ENCODE data around the gene NR3C2.
A peak's percentile ranks its signal among the peaks of the same experiment; 100 is the strongest.

NR3C2 gene

DNA sequence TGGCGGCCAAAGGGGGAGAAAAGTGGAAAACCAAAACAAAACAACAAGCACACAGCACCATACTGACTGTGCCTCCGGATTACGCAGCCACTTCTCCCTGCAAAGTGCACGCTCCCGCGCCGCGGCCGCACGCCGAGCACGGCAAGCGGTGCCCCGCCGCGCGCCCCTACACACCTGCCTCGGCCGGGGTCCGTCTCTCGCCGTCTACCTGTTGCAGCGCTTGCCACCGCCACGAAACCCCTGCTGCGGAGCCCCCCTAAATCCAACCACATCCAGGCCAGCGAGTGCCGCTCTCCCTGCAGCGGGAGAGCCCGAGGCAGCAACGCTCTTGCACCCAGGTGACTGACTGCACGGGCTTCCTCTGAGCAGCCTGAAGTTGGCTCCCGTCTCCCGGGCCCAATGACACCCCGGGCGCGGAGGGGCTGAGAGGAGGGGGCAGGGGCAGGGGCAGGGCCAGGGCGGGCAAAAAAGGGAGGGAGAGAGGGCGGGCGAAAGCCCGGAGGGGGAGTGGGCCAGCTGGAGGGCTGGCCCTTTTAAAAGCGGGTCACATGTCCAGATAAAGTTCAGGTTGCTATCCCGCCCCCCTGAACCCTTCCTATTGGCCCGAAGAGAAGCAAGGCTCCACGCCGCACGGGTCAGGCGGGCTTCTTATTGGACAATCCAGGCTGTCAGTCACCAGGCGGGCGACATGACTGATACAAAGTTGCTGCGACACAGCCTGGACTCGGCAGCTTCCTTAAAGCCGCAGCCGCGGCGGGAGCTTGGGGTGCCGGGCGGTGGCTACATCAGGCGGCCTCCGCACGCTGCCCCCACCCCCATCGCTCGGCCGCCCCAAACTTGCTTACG lies at the start of gene NR3C2:
NR3C2 (minus strand) TSS at position 429 of the 846 bp plus-strand sequence.
- Histone ChIP-seq H3K4me1 (ENCODE audit: insufficient read depth, low read length) (peaks cover 20% of the 10 kb centered on the region), H3K4me3 (ENCODE audit: low read depth in 1 of 2, low read length in 2 of 2) (peak within 1 kb of the TSS; percentile 98 to 99), H3K36me3 (ENCODE audit: insufficient read depth, low read length) (no peaks in the 10 kb centered on the region), H3K27me3 (ENCODE audit: control insufficient read depth in 1 of 2, insufficient read depth in 2 of 2, low read length in 2 of 2) (no peaks in the 10 kb centered on the region), H3K9me3 (ENCODE audit: low read length) (no peaks in the 10 kb centered on the region), H3K27ac (ENCODE audit: low read depth, low read length) (peak within 1 kb of the TSS; percentile 93), H3K9ac (ENCODE audit: low read length) (peak within 1 kb of the TSS; percentile 98)

GRCh38 chr4:148487181-148487580 lies 45.0 kb upstream of the NR3C2 start:
- Histone ChIP-seq H3K36me3 (ENCODE audit: insufficient read depth, low read length) (no peaks in the 10 kb centered on the region), H3K4me1 (ENCODE audit: insufficient read depth, low read length) (no peaks in the 10 kb centered on the region), H3K4me3 (ENCODE audit: low read depth in 1 of 2, low read length in 2 of 2) (no peak overlapping the region), H3K9me3 (ENCODE audit: low read length) (peaks cover 5% of the 10 kb centered on the region), H3K27ac (ENCODE audit: low read depth, low read length) (no peak overlapping the region), H3K27me3 (ENCODE audit: control insufficient read depth in 1 of 2, insufficient read depth in 2 of 2, low read length in 2 of 2) (no peaks in the 10 kb centered on the region), H3K9ac (ENCODE audit: low read length) (no peak overlapping the region)

- H3K9me3 ChIP-seq (ENCODE audit: low read length): peaks cover 5% of the 10 kb centered on the region
- no peak overlapping the region for H3K4me3 ChIP-seq (ENCODE audit: low read depth in 1 of 2, low read length in 2 of 2)
- no peak overlapping the region for H3K9ac ChIP-seq (ENCODE audit: low read length)
- H3K36me3 ChIP-seq (ENCODE audit: insufficient read depth, low read length): no peaks in the 10 kb centered on the region
- H3K27me3 ChIP-seq (ENCODE audit: control insufficient read depth in 1 of 2, insufficient read depth in 2 of 2, low read length in 2 of 2): no peaks in the 10 kb centered on the region
- H3K27ac ChIP-seq (ENCODE audit: low read depth, low read length): no peak overlapping the region
- H3K4me1 ChIP-seq (ENCODE audit: insufficient read depth, low read length): no peaks in the 10 kb centered on the region
These were observed 39.4 kb upstream of the NR3C2 start for GRCh38 chr4:148481636-148482035.

DNA sequence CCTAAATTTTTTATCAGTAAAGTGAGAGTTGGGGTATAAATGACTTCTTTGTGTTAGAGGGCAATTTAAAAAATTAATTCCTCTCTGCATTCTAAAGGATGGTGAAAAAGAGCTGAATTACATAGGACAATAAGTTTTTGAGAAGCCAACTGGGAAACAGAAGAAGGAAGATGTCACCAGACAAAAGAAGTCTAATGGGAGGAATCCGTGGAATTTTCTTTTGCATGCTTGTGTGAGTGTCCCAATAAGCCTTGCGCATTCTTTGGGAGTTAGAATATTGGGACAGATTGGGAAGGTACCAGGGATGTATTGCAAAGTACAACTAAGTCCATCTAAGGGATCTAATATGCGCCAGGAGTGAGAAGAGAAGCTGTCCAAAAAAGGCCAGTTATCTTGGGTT lies 35.1 kb upstream of the NR3C2 start:
- Histone ChIP-seq H3K4me1 (ENCODE audit: insufficient read depth, low read length) (no peaks in the 10 kb centered on the region), H3K27ac (ENCODE audit: low read depth, low read length) (no peak overlapping the region), H3K9ac (ENCODE audit: low read length) (no peak overlapping the region), H3K36me3 (ENCODE audit: insufficient read depth, low read length) (no peaks in the 10 kb centered on the region), H3K27me3 (ENCODE audit: control insufficient read depth in 1 of 2, insufficient read depth in 2 of 2, low read length in 2 of 2) (no peaks in the 10 kb centered on the region), H3K4me3 (ENCODE audit: low read depth in 1 of 2, low read length in 2 of 2) (no peak overlapping the region), H3K9me3 (ENCODE audit: low read length) (no peaks in the 10 kb centered on the region)

DNA sequence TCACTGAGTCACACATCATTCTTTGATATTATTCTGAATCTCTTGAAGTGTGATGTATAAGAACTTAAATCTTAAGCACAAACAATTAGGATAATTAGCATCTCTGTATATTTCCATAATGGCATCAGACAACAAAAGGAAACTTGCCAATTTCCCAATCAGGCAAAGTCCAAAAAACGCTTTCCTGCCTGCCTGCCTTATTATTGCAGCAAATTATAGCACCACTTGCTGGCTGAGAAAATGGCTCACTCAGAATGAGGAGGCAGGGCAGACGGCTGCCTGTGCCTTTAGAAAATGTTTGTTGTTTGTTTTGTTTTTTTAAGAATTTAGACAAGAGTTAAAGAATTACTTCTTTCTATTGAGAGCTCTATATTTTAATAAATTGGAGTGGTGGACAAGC lies 27.7 kb upstream of the NR3C2 start:
- Histone ChIP-seq H3K9ac (ENCODE audit: low read length) (no peak overlapping the region), H3K27me3 (ENCODE audit: control insufficient read depth in 1 of 2, insufficient read depth in 2 of 2, low read length in 2 of 2) (no peaks in the 10 kb centered on the region), H3K4me3 (ENCODE audit: low read depth in 1 of 2, low read length in 2 of 2) (no peak overlapping the region), H3K36me3 (ENCODE audit: insufficient read depth, low read length) (no peaks in the 10 kb centered on the region), H3K27ac (ENCODE audit: low read depth, low read length) (no peak overlapping the region), H3K9me3 (ENCODE audit: low read length) (no peaks in the 10 kb centered on the region), H3K4me1 (ENCODE audit: insufficient read depth, low read length) (no peaks in the 10 kb centered on the region)

- Histone ChIP-seq H3K36me3 (ENCODE audit: insufficient read depth, low read length) (no peaks in the 10 kb centered on the region), H3K27me3 (ENCODE audit: control insufficient read depth in 1 of 2, insufficient read depth in 2 of 2, low read length in 2 of 2) (no peaks in the 10 kb centered on the region), H3K4me1 (ENCODE audit: insufficient read depth, low read length) (no peaks in the 10 kb centered on the region), H3K4me3 (ENCODE audit: low read depth in 1 of 2, low read length in 2 of 2) (no peak overlapping the region), H3K9me3 (ENCODE audit: low read length) (no peaks in the 10 kb centered on the region), H3K27ac (ENCODE audit: low read depth, low read length) (no peak overlapping the region), H3K9ac (ENCODE audit: low read length) (no peak overlapping the region)
These were observed 12.6 kb upstream of the NR3C2 start for GRCh38 chr4:148454835-148455234.

DNA sequence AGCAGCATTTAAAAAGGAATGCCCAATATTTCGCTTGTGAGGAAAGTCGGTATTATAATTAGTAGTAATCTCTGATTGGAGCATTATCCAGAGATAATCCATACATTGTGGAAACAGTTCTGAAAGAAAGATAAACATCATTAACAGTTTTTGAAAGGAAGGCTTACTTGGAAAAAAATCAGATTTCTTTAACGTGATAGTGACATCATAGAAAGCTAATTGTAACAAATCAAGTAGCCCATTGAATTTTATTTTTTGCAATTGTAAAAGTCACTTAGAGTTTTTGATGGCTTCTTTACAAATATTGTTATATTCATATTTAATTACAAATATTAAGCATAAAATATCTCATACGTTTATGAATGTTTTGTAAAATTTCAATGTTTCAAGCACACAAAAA lies 11.6 kb upstream of the NR3C2 start:
- H3K36me3 ChIP-seq (ENCODE audit: insufficient read depth, low read length): no peaks in the 10 kb centered on the region
- no peak overlapping the region for H3K4me3 ChIP-seq (ENCODE audit: low read depth in 1 of 2, low read length in 2 of 2)
- no peak overlapping the region for H3K27ac ChIP-seq (ENCODE audit: low read depth, low read length)
- H3K9me3 ChIP-seq (ENCODE audit: low read length): no peaks in the 10 kb centered on the region
- H3K4me1 ChIP-seq (ENCODE audit: insufficient read depth, low read length): no peaks in the 10 kb centered on the region
- H3K9ac ChIP-seq (ENCODE audit: low read length): no peak overlapping the region
- H3K27me3 ChIP-seq (ENCODE audit: control insufficient read depth in 1 of 2, insufficient read depth in 2 of 2, low read length in 2 of 2): no peaks in the 10 kb centered on the region

DNA sequence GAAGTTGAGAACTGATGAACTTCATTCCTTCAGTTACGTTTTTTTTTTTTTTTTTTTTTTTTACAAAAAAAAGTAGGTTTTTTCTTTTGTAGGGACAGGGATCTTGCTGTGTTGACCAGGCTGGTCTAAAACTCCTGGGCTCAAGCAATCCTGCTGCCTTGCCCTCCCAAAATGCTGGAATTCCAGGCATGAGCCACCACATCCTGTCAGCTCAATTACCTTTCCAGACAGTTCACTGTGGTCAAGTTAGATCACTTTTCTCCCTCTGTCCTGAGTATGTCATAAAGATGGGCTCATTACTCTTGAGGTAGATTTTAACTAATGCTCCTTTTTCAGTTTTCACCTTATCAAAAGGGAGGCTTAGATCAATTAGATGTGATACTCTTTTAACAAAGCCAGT lies 10.8 kb upstream of the NR3C2 start:
- no peak overlapping the region for H3K4me3 ChIP-seq (ENCODE audit: low read depth in 1 of 2, low read length in 2 of 2)

GRCh38 chr4:148449921-148450320 lies 7.7 kb upstream of the NR3C2 start:
- H3K27me3 ChIP-seq (ENCODE audit: control insufficient read depth in 1 of 2, insufficient read depth in 2 of 2, low read length in 2 of 2): no peaks in the 10 kb centered on the region
- H3K4me1 ChIP-seq (ENCODE audit: insufficient read depth, low read length): no peaks in the 10 kb centered on the region
- H3K36me3 ChIP-seq (ENCODE audit: insufficient read depth, low read length): no peaks in the 10 kb centered on the region
- no peaks in the 10 kb centered on the region for H3K9me3 ChIP-seq (ENCODE audit: low read length)
- no peak overlapping the region for H3K4me3 ChIP-seq (ENCODE audit: low read depth in 1 of 2, low read length in 2 of 2)
- no peak overlapping the region for H3K27ac ChIP-seq (ENCODE audit: low read depth, low read length)
- no peak overlapping the region for H3K9ac ChIP-seq (ENCODE audit: low read length)

More for the DNA sequence above, 10.8 kb upstream of the NR3C2 start:
- H3K27me3 ChIP-seq (ENCODE audit: control insufficient read depth in 1 of 2, insufficient read depth in 2 of 2, low read length in 2 of 2): no peaks in the 10 kb centered on the region
- H3K9me3 ChIP-seq (ENCODE audit: low read length): no peaks in the 10 kb centered on the region
- no peak overlapping the region for H3K27ac ChIP-seq (ENCODE audit: low read depth, low read length)
- no peaks in the 10 kb centered on the region for H3K4me1 ChIP-seq (ENCODE audit: insufficient read depth, low read length)
- no peak overlapping the region for H3K9ac ChIP-seq (ENCODE audit: low read length)
- H3K36me3 ChIP-seq (ENCODE audit: insufficient read depth, low read length): no peaks in the 10 kb centered on the region

DNA sequence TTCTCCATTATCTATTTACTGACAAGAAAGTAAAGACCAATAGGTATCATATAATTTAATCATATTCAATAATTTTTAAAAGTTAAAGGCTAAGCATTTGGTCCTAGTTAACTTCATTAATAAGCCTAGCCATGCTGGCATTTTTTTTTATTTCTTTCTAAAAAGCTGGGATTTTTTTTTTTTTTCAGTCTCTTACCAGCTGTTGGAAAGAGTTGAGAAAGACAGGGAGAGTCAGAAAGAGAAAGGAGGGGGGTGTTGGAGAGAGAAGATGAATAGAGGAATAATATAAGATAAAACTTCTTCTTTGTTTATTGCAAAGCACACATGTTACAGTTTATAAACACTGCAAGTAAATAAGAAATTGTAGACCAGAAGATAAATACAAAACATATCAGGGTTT lies 5.9 kb upstream of the NR3C2 start:
- Histone ChIP-seq H3K27me3 (ENCODE audit: control insufficient read depth in 1 of 2, insufficient read depth in 2 of 2, low read length in 2 of 2) (no peaks in the 10 kb centered on the region), H3K4me1 (ENCODE audit: insufficient read depth, low read length) (no peaks in the 10 kb centered on the region), H3K9me3 (ENCODE audit: low read length) (no peaks in the 10 kb centered on the region), H3K27ac (ENCODE audit: low read depth, low read length) (no peak overlapping the region), H3K4me3 (ENCODE audit: low read depth in 1 of 2, low read length in 2 of 2) (no peak overlapping the region), H3K9ac (ENCODE audit: low read length) (no peak overlapping the region), H3K36me3 (ENCODE audit: insufficient read depth, low read length) (no peaks in the 10 kb centered on the region)

DNA sequence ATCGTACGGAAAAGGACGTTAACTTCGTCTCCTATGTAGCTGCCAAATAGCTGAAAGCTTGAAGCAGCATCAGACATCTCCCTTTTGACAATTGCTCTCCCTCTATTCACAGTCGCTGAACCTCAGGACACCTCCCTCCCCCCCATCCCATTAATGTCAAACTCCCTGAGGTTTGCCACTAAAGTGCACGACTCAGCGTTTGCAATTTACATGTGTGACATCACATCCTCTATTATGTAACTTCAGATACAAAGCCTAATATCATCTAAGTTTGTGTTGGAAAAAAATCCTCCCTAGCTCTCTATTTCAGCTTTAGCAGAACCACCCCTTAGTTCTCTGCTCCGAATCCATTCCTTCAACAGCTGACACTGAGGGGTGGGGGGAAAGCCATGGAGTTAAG lies 5.5 kb upstream of the NR3C2 start:
- Histone ChIP-seq H3K9ac (ENCODE audit: low read length) (no peak overlapping the region), H3K4me1 (ENCODE audit: insufficient read depth, low read length) (no peaks in the 10 kb centered on the region), H3K27me3 (ENCODE audit: control insufficient read depth in 1 of 2, insufficient read depth in 2 of 2, low read length in 2 of 2) (no peaks in the 10 kb centered on the region), H3K4me3 (ENCODE audit: low read depth in 1 of 2, low read length in 2 of 2) (no peak overlapping the region), H3K36me3 (ENCODE audit: insufficient read depth, low read length) (no peaks in the 10 kb centered on the region), H3K9me3 (ENCODE audit: low read length) (no peaks in the 10 kb centered on the region), H3K27ac (ENCODE audit: low read depth, low read length) (no peak overlapping the region)

DNA sequence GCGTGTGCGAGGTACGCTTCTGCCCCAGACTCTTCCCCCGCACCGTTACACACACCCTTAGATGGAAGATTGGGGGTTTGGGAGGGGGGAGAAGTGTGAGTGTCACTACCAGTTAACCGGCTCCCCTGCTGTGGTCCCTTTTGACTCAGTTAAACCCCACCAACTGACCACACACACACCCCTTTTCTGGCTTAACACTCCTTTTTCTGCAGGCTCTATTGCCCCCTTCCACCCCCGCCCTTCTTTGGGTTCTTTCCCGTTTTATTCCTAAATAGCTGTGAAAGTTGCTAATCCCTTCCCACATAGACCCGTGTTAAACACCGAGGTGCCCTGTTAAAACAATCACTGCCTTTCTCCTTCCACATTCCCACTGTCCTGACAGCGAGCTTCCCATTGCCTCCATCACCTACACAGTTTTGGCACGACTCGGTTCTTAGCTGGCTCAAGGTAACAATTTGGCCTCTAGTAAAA lies 3.7 kb upstream of the NR3C2 start:
- Histone ChIP-seq H3K9me3 (ENCODE audit: low read length) (no peaks in the 10 kb centered on the region), H3K9ac (ENCODE audit: low read length) (peak overlapping the region; percentile 39), H3K36me3 (ENCODE audit: insufficient read depth, low read length) (no peaks in the 10 kb centered on the region), H3K27ac (ENCODE audit: low read depth, low read length) (peak overlapping the region; percentile 6), H3K4me3 (ENCODE audit: low read depth in 1 of 2, low read length in 2 of 2) (peak overlapping the region; percentile 98 to 99), H3K27me3 (ENCODE audit: control insufficient read depth in 1 of 2, insufficient read depth in 2 of 2, low read length in 2 of 2) (no peaks in the 10 kb centered on the region), H3K4me1 (ENCODE audit: insufficient read depth, low read length) (peaks cover 4% of the 10 kb centered on the region)

All from muscle layer of colon (tissue), 2 donors.